Activated CD4-positive, alpha-beta T cell treated with anti-CD3 and anti-CD28 coated beads, Interleukin-2, Interleukin-4, amounts not matched to agents 100 ng/mL and 50 ng/mL, durations not matched to agents 16 hours and 8 hours (primary cell): ENCODE measurements around the gene ATP10A.
"Not testable (repeated sequence)": the region's sequence is repeated elsewhere in the genome, so short reads cannot be mapped to it uniquely, and the experiment has no call there.

Source experiments
- DNase-seq: peaks from one replicate; pipeline ENCODE4 v3.0.0-alpha.2; 2020; ENCODE audit warnings: low spot score

ATP10A gene

DNA sequence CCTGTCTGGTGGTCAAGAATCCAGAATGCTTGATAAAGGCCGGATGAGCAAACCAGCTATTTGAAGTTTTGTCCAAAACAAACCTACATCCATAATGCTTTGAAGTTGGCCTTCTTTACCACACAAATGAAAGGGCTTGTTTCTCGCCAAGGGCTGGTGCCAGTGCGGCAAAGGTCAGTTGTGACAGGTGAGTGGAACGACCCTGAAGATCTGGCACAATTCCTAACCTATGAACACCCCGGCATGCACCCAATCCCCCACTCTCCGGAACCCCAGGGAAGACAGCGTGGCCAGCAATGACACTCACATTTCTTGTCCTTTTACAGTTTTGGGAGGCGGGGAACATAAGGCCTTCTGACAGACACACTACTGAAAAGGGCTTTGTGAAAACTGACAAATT lies 90.6 kb downstream of the ATP10A start:
- no peak for DNase-seq

GRCh38 chr15:25771736-25772135 lies 91.4 kb downstream of the ATP10A start:
- not testable (repeated sequence) for DNase-seq

DNA sequence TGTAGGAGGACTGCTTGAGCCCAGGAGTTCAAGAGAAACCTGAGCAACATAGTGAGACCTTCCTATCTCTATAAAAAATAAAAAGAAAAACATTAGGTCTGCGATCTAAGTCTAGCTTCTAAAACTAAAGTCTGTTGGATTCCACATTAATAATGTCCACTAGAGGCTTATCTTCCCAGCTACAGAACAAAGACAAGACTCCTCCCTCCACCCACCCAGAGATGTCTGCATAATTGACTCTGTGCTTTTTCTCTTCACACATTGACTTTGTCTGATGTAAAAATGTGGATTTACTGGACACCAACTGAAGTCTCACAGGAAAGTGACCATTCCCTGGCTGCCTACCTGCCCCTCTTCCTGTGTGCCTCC lies 91.8 kb downstream of the ATP10A start:
- DNase-seq, result no peak

DNA sequence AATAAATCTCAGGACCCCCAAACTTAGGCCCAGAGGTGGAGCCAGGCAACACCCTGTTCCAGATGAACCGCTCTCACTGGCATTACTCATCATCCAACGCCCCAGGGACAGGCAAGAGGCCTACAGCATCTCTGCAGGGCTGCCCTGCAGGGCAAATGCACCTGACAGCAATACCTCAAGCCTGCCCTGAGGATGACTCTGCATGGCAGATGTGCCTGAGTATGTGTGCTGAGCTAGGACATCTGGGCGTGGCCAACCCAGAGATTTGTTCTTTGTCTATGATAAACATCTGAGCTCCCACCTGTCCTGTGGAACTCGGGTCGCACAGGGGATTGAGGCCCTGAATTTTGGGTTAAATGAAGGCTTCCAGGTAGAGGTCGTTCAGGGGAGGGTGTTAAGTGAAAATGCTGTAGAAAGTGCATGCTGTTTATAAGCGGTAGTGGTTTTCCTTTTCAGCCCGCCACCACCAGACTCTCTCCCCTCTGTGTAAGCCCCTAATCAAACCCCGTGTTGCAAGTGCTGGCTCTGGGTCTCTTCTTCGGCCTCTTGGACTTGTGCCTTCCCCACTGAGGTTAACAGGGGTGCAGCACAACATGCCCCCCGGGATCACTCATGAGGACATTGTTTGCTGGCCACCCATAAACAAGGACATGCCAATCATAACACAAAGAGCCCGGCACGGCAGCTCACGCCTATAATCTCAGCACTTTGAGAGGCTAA lies 92.3 kb downstream of the ATP10A start:
- no peak for DNase-seq

- no peak for DNase-seq
Measured at GRCh38 chr15:25770031-25770430, 93.1 kb downstream of the ATP10A start.

GRCh38 chr15:25768271-25768670 lies 94.9 kb downstream of the ATP10A start:
- no peak for DNase-seq

GRCh38 chr15:25767356-25768151 lies 95.6 kb downstream of the ATP10A start:
- no peak for DNase-seq

DNA sequence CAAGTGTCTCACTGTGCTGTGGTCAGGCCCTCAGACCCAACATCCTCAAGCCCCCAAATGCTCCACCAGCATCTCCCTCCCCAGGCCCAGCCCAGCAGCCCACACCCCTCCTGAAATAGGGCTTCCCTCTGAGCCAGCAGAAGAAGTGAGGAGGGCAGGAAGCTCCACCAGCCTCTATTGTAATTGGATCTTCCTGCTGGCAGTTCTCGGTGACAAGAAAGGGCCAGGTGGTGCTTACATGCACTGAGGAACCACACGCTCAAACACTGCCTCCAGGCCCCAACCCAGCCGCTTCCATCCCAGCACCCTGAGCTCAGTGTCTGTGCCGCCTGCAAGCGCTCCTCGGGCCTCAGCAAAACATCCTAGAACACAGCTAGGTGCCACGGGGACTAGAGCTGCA lies 96.7 kb downstream of the ATP10A start:
- no peak for DNase-seq

DNA sequence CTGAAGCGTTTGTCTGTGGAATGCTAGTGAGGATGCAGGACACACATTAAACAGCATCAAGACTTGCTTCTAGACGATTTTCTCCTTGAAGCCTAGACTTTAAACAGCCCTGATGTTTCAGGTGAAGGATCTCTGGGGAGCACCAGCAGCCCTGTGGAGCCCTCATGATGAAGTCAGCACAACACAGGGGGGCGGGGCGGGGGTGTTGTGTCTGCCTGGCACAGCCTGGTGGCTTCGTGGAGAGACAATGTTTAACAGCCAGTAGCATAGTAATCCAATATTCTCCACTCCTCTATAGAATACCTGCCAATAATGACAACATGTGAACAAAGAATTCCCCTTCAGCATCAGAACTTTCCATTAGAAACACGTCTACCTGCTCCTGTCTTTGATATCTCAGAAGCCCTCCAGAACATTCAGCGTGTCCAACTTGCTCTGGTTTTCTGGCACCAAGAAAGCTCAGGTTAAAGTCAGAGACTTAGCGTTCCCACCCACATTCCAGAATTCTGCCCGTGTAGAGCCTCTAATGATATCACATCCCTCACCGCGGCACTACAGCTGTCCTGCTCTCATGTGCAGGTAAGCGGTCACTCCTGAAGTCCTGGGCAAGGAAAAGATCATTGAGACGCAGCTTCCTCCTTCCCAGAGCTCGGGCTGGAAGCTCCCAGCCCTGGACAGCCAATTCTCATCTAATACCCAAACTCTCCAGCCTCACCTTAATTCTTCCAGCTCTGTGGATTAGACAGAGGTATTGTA lies 98.0 kb downstream of the ATP10A start:
- no peak for DNase-seq

- no peak for DNase-seq
Measured at GRCh38 chr15:25763954-25764353, 99.2 kb downstream of the ATP10A start.

DNA sequence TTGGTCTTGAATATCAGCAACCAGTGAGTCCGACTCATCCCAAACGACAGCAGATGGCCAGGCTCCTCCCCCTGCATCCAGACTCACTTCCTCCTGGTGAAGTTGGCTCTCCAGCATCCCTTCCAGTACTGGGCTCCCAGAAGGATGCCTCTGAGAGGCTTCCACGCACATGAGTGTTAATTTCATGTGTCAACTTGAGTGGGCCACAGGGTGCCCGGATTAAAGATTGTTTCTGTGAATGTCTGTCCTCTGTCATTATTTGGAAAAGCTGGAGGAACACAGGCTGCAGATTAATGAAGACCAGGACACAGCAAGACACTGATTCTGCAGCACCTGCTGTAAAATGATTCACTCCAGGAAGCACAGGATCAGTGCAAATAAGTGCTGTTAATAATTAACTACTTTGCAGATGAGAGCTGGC lies 99.8 kb downstream of the ATP10A start:
- no peak for DNase-seq

DNA sequence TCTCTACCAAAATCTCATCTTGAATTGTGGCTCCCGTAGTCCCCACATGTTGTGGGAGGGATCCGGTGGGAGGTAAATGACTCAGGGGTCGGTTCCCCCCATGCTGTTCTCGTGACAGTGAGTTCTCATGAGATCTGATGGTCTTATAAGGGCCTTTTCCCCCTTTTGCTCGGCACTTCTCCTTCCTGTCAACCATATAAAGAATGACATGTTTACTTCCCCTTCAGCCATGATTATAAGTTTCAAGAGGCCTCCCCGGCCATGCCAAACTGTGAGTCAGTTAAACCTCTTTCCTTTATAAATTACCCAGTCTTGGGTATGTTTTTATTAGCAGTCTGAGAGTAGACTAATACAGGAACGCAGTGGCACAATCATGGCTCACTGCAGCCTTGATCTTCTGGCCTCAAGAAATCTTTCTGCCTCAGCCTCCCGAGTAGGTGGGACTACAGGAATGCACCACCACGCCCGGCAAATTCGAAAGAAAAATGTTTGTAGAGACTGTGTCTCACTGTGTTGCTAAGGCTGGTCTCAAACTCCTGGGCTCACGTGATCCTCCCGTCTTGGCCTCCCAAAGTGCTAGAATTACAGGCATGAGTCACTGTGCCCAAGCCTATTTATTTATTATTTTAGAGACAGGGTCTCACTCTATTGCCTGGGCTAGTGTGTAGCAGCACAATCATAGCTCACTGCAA lies 101.0 kb downstream of the ATP10A start:
- DNase-seq, result no peak

- no peak for DNase-seq
Measured at GRCh38 chr15:25759421-25759820, 103.7 kb downstream of the ATP10A start.

GRCh38 chr15:25758612-25759011 lies 104.5 kb downstream of the ATP10A start:
- not testable (repeated sequence) for DNase-seq

GRCh38 chr15:25743548-25744275 lies 119.4 kb downstream of the ATP10A start:
- DNase-seq, result no peak

DNA sequence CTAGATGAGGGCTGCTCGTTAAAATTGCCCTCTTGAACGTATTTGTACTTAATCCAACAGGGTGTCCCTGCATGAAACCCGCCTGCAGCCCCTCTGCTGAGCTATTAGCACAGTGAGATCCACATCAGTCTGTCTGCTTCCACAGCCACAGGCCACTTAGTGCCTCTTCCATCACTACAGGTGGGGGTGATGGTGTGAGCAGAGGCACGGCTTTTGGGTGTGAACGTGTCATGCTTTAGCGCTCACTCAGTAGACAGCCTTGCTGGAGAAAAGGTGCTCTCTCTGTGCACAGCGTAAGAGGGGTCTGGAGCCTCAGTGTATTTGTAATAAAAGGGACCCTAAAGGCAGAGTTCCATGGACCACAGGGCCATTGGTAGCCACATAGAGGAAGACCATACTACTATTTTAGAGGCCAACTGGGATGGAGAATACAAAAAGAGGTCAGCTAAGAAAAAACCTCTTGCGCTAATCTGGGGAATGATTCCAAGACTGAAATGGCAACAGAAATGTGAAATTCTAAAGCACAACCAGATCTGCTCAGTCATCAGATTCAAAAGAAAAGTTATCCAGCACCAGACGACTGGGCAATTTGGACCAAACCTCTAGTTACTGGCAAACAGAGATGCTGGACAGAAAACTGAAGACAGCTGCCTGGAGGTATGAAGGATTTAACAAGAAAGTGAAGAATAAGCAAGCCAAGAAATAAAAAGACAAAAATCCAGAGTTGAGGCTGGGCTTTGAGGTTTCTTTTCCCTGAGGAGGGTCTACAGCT lies 120.2 kb downstream of the ATP10A start:
- no peak for DNase-seq

- DNase-seq, result no peak
Measured at GRCh38 chr15:25742041-25742730, 120.9 kb downstream of the ATP10A start.

GRCh38 chr15:25741256-25741580 lies 121.9 kb downstream of the ATP10A start:
- no peak for DNase-seq

DNA sequence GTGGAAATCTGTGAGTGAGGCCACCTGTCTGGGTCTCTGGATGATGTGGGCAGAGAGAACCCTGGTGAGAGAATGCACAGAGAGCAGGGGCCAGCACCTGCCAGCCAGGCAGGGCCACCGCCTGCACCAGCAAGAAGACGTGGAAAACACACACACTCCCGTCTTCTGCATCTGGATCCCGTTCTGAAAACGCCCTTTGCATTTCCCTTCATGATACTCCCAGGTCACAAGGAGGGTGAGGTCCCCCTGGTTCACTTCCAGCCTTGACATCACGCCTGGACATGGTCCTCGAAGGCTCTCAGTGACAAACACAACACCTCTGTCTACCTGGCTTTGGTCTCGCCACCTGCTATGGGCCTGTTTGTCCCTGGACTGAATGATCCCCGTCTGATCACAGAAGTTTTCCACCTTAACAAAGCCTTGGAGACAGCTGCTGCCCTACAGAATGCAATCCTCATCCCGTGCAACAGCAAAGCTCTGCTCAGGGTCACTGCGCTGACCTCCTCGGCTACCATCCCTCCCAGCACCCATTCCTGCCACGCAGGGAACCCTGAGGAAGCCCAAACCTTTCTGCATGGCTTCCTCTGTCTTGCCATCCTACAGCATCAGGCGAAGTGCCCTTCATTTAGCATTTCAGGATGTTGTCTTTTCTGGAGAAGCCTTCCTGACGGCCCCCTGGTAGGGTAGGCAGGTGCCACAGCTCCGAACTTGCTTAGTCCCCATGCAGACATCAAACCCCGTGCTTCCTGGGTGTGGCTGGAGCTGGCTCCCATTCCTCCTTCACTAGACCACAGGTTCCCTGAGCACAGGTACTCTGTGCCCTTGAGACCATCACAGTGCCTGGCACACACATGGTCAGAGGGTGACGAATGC lies 122.5 kb downstream of the ATP10A start:
- DNase-seq, result no peak
